Body of pancreas (tissue), 4 donors: ENCODE data around the gene RNF32.

ENCODE experiments used
- CTCF ChIP-seq, 7 experiments: fragments of 450-650 bp in 4 of 7; fragments of 200-600 bp in 3 of 7; sonication (generic) in 3 of 7; IDR thresholded peaks; one replicate each; pipeline ENCODE4 v1.5.1; 2016 to 2019; ENCODE audit warnings: antibody characterized with exemption in 7 of 7
- POLR2A ChIP-seq, 3 donors: fragments of 450-650 bp; IDR thresholded peaks; one replicate each; pipeline ENCODE4 v1.6.1; 2016; ENCODE audit warnings: antibody characterized with exemption in 3 of 3, mild to moderate bottlenecking in 2 of 3

DNA sequence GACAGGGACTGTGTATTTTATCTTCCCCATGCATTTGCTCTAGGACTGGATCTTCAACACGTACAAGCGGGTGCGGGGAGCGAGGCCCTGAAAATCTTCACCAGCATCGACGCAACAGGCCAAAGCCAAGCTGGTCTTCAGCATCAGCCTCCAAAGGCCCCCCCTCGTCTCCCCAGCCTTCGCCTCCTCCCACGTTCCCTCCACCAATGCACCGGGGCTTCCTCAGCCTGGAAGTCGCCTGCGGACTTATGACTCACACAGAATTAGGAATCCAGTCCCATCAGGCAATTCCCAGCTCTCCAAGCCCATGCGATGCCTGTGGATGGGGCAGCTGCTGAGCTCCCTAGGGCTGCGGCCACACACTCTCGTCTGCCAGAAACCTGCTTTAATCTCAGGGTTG lies 36.3 kb upstream of the RNF32 start:
- no peak for TF ChIP-seq CTCF (IDR thresholded peaks at IDR 0.05)
- TF ChIP-seq POLR2A (IDR thresholded peaks at IDR 0.05): no peak
